Fibroblast of lung (primary cell): ENCODE results near the gene ZSCAN32. TPM values are rescaled to one million over a fixed set of nuclear protein-coding genes. Genes with fewer than 3 reads are reported as not detected.

Experiments used
- DNase-seq, 2 donors: peaks; one replicate each; pipeline versions ENCODE4 v3.0.0 to v3.0.0-alpha.2; 2010; ENCODE audit warnings: low read depth in 2 of 2
- H2AFZ ChIP-seq: 2 replicates; pipeline ENCODE4 v1.5.1; 2012; ENCODE audit warnings: low read length, control low read depth, inconsistent platforms
- H3K27ac ChIP-seq: 2 replicates; pipeline ENCODE4 v1.5.1; 2011; ENCODE audit warnings: low read length, control low read depth; ENCODE audit not compliant: insufficient read depth
- H3K27me3 ChIP-seq: 2 replicates; pipeline ENCODE4 v1.5.1; 2011; ENCODE audit warnings: mild to moderate bottlenecking, low read length; ENCODE audit not compliant: control insufficient read depth, insufficient read depth
- H3K36me3 ChIP-seq: 2 replicates; pipeline ENCODE4 v1.5.1; 2011; ENCODE audit warnings: low read length; ENCODE audit not compliant: control insufficient read depth, insufficient read depth
- H3K4me1 ChIP-seq: 2 replicates; pipeline ENCODE4 v1.5.1; 2011; ENCODE audit warnings: low read length; ENCODE audit not compliant: control insufficient read depth, insufficient read depth; ENCODE audit errors: extremely low read depth
- H3K4me2 ChIP-seq: 2 replicates; pipeline ENCODE4 v1.5.1; 2011; ENCODE audit warnings: low read length, control low read depth; ENCODE audit not compliant: insufficient read depth; ENCODE audit errors: extremely low read depth
- H3K4me3 ChIP-seq, 4 experiments: fragments of 200-600 bp in 1 of 4; sonication (generic) in 1 of 4; replicated peaks in 1 of 4; 2 replicates each; pipeline ENCODE4 v1.5.1; 2011 to 2016; ENCODE audit warnings: low read length in 4 of 4, low read depth in 3 of 4, mild to moderate bottlenecking in 3 of 4, control low read depth in 2 of 4, inconsistent platforms in 1 of 4, mixed read lengths in 1 of 4; ENCODE audit not compliant: insufficient read depth in 1 of 4; ENCODE audit errors: control extremely low read depth in 1 of 4
- H3K79me2 ChIP-seq: 2 replicates; pipeline ENCODE4 v1.5.1; 2012; ENCODE audit warnings: mild to moderate bottlenecking, low read length, inconsistent platforms; ENCODE audit not compliant: control insufficient read depth, insufficient read depth
- H3K9ac ChIP-seq: 2 replicates; pipeline ENCODE4 v1.5.1; 2011; ENCODE audit warnings: mild to moderate bottlenecking, low read length, control low read depth; ENCODE audit not compliant: insufficient read depth
- H3K9me3 ChIP-seq: 2 replicates; pipeline ENCODE4 v1.5.1; 2012; ENCODE audit warnings: low read depth, low read length; ENCODE audit not compliant: control insufficient read depth, insufficient read depth
- H4K20me1 ChIP-seq: 2 replicates; pipeline ENCODE4 v1.5.1; 2011; ENCODE audit warnings: low read length; ENCODE audit not compliant: control insufficient read depth, insufficient read depth; ENCODE audit errors: extremely low read depth
- EZH2 ChIP-seq: IDR thresholded peaks from 2 replicates; pipeline ENCODE4 v1.5.1; 2012; ENCODE audit warnings: low read length, control low read depth, mild to moderate bottlenecking; ENCODE audit errors: missing control alignments
- polyA minus RNA-seq: library from RNA; depleted of rRNA, polyadenylated mRNA; stranded (reverse); fragments of >200 nt; gene quantifications from 2 replicates; pipeline ENCODE4 v1.2.3, GENCODE V29; 2011; ENCODE audit warnings: low replicate concordance
- polyA plus RNA-seq, 2 donors: library from polyadenylated mRNA; depleted of rRNA in 1 of 2; stranded (reverse) in 1 of 2; unstranded in 1 of 2; fragments of >200 nt; gene quantifications; 2 replicates each; pipeline ENCODE4 v1.2.1, GENCODE V29; 2011 to 2012; ENCODE audit warnings: missing spikeins in 1 of 2
- total RNA-seq: library from RNA; depleted of rRNA; stranded (reverse); fragments of >200 nt; gene quantifications from 2 replicates; pipeline ENCODE4 v1.2.1, GENCODE V29; 2014
- TF ChIP-seq, protein P1 (sequence below), 2 donors: IDR thresholded peaks in 1 of 2; conservative IDR thresholded peaks in 1 of 2; 1 replicate in 1 of 2; 2 replicates in 1 of 2; pipeline ENCODE4 v1.5.1; 2011 to 2012; ENCODE audit warnings: low read length in 2 of 2, control low read depth in 1 of 2, inconsistent platforms in 1 of 2, low read depth in 1 of 2, mild to moderate bottlenecking in 1 of 2

Gene ZSCAN32
- total RNA-seq (10.0 and 13.7 TPM in 2 replicates), polyA plus RNA-seq (11.3 and 14.1 TPM in 2 replicates), polyA minus RNA-seq (4.7 and 9.3 TPM in 2 replicates)
- 7.1 and 8.5 TPM in 2 replicates for polyA plus RNA-seq (2012)

GRCh38 chr16:3400779-3401688 is at the start of gene ZSCAN32, which contains the start of gene ZNF174:
ZSCAN32 (minus strand) TSS chr16:3401004; CDS start chr16:3397557, 3,447 bp downstream.
ZNF174 (plus strand) TSS chr16:3401215; CDS start chr16:3402005, 790 bp downstream.
- Histone ChIP-seq H3K79me2 (peaks cover 12% of the 10 kb centered on the region), H3K4me1 (peaks cover 2% of the 10 kb centered on the region), H3K36me3 (peaks cover 9% of the 10 kb centered on the region), H2AFZ (peak within 1 kb of the TSS; percentile 91), H4K20me1 (no peaks in the 10 kb centered on the region), H3K27ac (peak within 1 kb of the TSS; percentile 86), H3K9ac (peak within 1 kb of the TSS; percentile 87), H3K4me2 (peak within 1 kb of the TSS; percentile 88), H3K9me3 (no peaks in the 10 kb centered on the region), H3K27me3 (no peaks in the 10 kb centered on the region), H3K4me3 (peak within 1 kb of the TSS; percentile 91 to 100 (median 96))
- TF ChIP-seq EZH2 = no peak
- TF ChIP-seq, protein P1, sequence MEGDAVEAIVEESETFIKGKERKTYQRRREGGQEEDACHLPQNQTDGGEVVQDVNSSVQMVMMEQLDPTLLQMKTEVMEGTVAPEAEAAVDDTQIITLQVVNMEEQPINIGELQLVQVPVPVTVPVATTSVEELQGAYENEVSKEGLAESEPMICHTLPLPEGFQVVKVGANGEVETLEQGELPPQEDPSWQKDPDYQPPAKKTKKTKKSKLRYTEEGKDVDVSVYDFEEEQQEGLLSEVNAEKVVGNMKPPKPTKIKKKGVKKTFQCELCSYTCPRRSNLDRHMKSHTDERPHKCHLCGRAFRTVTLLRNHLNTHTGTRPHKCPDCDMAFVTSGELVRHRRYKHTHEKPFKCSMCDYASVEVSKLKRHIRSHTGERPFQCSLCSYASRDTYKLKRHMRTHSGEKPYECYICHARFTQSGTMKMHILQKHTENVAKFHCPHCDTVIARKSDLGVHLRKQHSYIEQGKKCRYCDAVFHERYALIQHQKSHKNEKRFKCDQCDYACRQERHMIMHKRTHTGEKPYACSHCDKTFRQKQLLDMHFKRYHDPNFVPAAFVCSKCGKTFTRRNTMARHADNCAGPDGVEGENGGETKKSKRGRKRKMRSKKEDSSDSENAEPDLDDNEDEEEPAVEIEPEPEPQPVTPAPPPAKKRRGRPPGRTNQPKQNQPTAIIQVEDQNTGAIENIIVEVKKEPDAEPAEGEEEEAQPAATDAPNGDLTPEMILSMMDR (conservative IDR thresholded peaks at IDR 0.05 in 1 of 2, IDR thresholded peaks at IDR 0.05 in 1 of 2; ENCODE audit: low read depth in 1 of 2, low read length in 2 of 2) = no peak
- DNase-seq = peak; percentile 99

- Histone ChIP-seq H4K20me1 (no peaks in the 10 kb centered on the region), H2AFZ (peak overlapping the region; percentile 1), H3K27me3 (no peaks in the 10 kb centered on the region), H3K9ac (peak overlapping the region; percentile 71), H3K4me3 (peak overlapping the region; percentile 58 to 92 (median 74)), H3K4me1 (no peaks in the 10 kb centered on the region), H3K36me3 (no peaks in the 10 kb centered on the region), H3K4me2 (peak overlapping the region; percentile 82), H3K79me2 (peaks cover 14% of the 10 kb centered on the region), H3K27ac (peak overlapping the region; percentile 84), H3K9me3 (no peaks in the 10 kb centered on the region)
- TF ChIP-seq, protein P1 (conservative IDR thresholded peaks at IDR 0.05 in 1 of 2, IDR thresholded peaks at IDR 0.05 in 1 of 2; ENCODE audit: low read depth in 1 of 2, low read length in 2 of 2) = peak in 1 of 2 donors; percentile 2
- TF ChIP-seq EZH2 = no peak
- peak; percentile 73 to 82 for DNase-seq
Measured at GRCh38 chr16:3444032-3444388, 43.2 kb upstream of the ZSCAN32 start.
